Measurements from ENCODE around the gene FYCO1. TPM values are rescaled to one million over a fixed set of nuclear protein-coding genes. Genes with fewer than 3 reads are reported as not detected.

The FYCO1 gene
- total RNA-seq, 2 experiments from 2014 or later: 8.2 to 10.6 TPM

DNA sequence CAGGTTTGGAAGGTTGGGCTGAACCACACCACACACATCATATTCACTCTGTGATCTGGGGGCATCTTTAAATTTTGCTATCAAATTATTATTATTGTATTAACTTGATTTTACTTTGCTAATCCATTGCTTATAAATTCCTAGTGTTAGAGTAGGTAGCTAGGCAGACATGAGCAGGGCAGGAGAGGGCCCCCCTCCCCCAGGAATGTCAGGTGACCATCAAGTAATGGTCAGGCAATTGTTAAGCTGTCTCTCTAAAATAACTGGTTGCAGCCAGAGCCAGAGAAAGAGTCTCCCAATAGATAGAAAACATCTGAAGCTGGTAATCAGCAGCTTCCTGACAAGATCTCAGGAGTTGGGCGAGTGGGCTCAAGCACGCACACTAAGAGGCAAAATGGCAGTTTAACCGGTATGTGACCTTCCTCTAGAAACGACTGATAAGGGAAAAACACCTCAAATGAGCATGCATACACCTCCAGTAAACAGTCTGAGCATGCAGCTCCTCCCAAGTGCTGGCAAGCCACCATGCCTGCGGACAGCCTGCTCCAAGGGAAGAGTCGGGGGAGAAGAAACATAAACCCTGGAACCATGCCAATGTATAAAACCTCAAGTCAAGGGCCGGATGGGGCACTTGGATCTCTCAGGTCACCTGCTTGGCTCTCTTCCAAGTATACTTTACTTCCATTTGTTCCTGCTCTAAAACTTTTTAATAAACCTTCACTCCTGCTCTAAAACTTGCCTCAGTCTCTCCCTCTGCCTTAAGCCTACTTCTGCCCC is 55.4 kb downstream of the FYCO1 start:
- POLR2A ChIA-PET: no interaction called here
- Mint-ChIP-seq H3K4me3 (no peak overlapping the region), H3K4me1 (peaks cover 32% of the 10 kb centered on the region)

DNA sequence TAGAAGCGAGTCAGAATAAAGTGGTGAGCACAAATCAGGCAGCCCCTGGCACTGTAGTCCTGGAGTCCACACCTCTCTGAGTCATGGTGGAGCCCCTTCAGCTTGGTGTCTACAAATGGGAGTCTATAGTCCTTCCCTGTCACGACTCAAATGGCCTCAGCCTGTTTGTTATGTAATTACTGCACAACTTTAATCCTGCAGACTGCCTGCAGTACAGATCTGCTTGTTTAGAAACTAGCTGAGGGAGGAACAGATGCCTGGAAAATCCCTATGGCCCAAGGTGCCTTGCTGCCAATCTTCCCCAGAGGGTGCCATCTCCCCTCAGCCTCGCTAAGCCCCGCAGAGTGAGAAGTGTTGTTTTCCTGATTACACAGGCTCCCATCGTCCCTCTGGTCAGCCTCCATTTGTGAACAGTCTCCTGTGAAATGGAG is 56.3 kb downstream of the FYCO1 start:
- H3K4me1 Mint-ChIP-seq: peaks cover 29% of the 10 kb centered on the region
- POLR2A ChIA-PET: interaction anchor here (1.1 kb wide), 1 partner anchor 136 kb away, joined by 4 read pairs; no protein-coding TSS in a partner anchor

More for the DNA sequence above, 55.4 kb downstream of the FYCO1 start:
- DNase-seq (no peak), ATAC-seq (no peak)
- CTCF ChIA-PET: interaction anchor here (0.6 to 14.6 kb wide), 15 partner anchors 11 to 438 kb away, joined by 3 to 269 read pairs (median 6); partner anchors contain the start of gene LZTFL1
- intact Hi-C loops (cut with DNase I, micrococcal nuclease): loop anchor here in 1 of 2 experiments (5.0 kb wide), 1 partner anchor 37 kb away; no protein-coding TSS in a partner anchor
- Mint-ChIP-seq H3K36me3 (ENCODE audit: low read depth) (peaks cover 32% of the 10 kb centered on the region), H3K27me3 (peaks cover 18% of the 10 kb centered on the region), H3K27ac (no peak overlapping the region), H3K9me3 (ENCODE audit: low read depth) (peaks cover 5% of the 10 kb centered on the region)

DNA sequence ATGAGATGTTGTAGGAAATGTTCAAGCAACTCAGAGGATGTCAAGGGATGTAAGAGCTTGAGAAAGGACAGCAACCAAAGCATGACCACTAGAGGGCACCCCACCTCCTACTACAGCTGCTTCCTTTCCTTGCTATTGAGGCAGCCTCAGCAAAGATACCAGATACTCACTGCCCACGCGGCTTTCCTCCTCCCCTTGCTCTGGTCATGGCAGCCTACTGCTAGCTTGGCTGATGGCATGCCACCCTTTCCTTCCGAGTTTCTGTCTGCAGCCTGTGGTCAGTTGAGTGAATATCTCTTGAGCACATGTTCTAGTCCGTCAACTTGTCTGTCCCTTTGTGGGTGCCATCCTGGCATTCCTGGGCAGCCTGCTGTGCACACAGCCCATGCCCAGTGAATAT is 56.8 kb downstream of the FYCO1 start:
- peak; percentile 66 for ATAC-seq
- Mint-ChIP-seq H3K4me1 (peaks cover 27% of the 10 kb centered on the region), H3K36me3 (ENCODE audit: low read depth) (peaks cover 34% of the 10 kb centered on the region), H3K9me3 (ENCODE audit: low read depth) (peaks cover 5% of the 10 kb centered on the region), H3K27ac (no peak overlapping the region), H3K27me3 (peaks cover 15% of the 10 kb centered on the region), H3K4me3 (no peak overlapping the region)
- DNase-seq: peak; percentile 92
- intact Hi-C loops (cut with DNase I, micrococcal nuclease): loop anchor here (1.0 to 2.0 kb wide), 3 partner anchors 140 to 440 kb away; no protein-coding TSS in a partner anchor
- ChIA-PET POLR2A (interaction anchor here (1.1 kb wide), 1 partner anchor 137 kb away, joined by 4 read pairs; no protein-coding TSS in a partner anchor), CTCF (interaction anchor here (0.6 to 14.6 kb wide), 36 partner anchors 9 to 439 kb away, joined by 3 to 269 read pairs (median 4); partner anchors contain the start of gene LZTFL1)

More for the DNA sequence above, 56.3 kb downstream of the FYCO1 start:
- Mint-ChIP-seq H3K27me3 (peaks cover 15% of the 10 kb centered on the region), H3K4me3 (no peak overlapping the region), H3K27ac (no peak overlapping the region), H3K9me3 (ENCODE audit: low read depth) (peaks cover 5% of the 10 kb centered on the region), H3K36me3 (ENCODE audit: low read depth) (peaks cover 29% of the 10 kb centered on the region)
- CTCF ChIA-PET: interaction anchor here (0.8 to 14.6 kb wide), 32 partner anchors 8 to 439 kb away, joined by 3 to 269 read pairs (median 4); partner anchors contain the start of gene LZTFL1
- ATAC-seq (peak; percentile 14), DNase-seq (no peak)
- intact Hi-C loops (cut with DNase I, micrococcal nuclease): loop anchor here (2.0 kb wide), 2 partner anchors 433 to 439 kb away; no protein-coding TSS in a partner anchor

DNA sequence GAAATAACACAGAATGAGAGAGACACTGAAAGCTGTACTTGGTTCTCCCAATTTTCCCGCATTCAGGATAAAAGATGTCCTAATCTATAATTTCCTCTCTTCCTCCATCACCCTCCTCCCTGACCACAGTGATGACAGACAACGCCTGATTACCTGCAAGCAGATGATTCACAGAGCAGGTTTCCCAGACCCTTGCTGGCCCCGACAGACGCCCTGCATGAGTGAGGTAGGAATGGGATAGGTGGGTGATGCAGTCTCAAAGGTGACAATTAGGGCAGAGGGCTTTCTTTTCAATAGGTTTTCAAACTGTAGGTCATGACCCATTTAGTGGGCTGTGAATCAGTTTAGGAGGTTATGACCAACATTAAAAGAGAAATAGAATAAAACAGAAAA is 57.6 kb downstream of the FYCO1 start:
- ATAC-seq (no peak), DNase-seq (no peak)
- H3K27me3 Mint-ChIP-seq: peaks cover 15% of the 10 kb centered on the region
- CTCF ChIA-PET: interaction anchor here (0.6 to 14.6 kb wide), 26 partner anchors 9 to 440 kb away, joined by 3 to 269 read pairs (median 5); partner anchors contain the start of gene CCR5
- peaks cover 5% of the 10 kb centered on the region for H3K9me3 Mint-ChIP-seq (ENCODE audit: low read depth)
- H3K36me3 Mint-ChIP-seq (ENCODE audit: low read depth): peaks cover 41% of the 10 kb centered on the region
- no peak overlapping the region for H3K27ac Mint-ChIP-seq
- peaks cover 18% of the 10 kb centered on the region for H3K4me1 Mint-ChIP-seq
- POLR2A ChIA-PET: no interaction called here
- intact Hi-C loops (cut with DNase I, micrococcal nuclease): loop anchor here (1.0 to 2.0 kb wide), 3 partner anchors 141 to 441 kb away; no protein-coding TSS in a partner anchor
- no peak overlapping the region for H3K4me3 Mint-ChIP-seq

DNA sequence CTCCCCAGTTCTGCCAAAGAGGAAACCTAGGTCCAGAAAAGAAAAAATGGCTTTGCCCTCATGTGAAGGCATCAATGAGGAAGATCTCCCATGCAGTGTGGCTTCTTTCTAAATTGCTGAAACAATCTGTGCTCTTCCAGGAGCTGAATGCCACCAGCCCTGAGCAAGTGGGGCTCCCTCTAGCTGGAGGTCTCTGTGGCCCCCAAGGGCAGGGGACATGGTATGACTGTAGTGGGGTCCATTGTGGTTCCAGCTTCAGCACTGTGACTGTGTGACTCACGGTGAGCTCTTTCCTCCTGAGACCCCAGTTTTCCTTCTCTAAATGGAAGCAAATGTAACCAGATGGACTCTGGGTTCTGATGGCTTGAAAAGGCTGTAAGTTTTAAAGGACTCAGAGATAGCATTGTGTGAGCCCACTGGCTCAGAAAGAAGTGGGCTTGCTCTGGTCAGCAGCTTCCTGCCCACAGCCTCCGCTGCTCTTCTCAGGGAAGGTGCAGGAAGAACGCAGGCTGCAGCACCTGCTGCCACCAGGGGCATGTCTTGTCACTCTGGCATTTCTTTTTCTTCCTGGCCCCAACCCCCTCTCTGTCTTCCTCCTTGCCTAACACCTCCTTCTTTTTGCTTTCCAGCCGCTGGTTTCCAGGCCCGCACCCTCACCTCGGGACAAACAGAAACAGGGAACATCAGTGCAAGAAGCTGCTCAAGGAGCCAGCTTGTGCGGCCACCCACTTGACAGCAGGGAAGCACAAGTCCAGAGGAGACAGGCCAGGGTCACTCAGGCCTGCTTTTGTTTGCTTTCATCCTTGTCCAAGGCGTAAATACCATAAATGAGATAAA is 58.2 kb downstream of the FYCO1 start:
- Mint-ChIP-seq H3K9me3 (ENCODE audit: low read depth) (peaks cover 5% of the 10 kb centered on the region), H3K27ac (no peak overlapping the region), H3K4me3 (no peak overlapping the region), H3K4me1 (peaks cover 12% of the 10 kb centered on the region), H3K27me3 (peaks cover 15% of the 10 kb centered on the region), H3K36me3 (ENCODE audit: low read depth) (peaks cover 41% of the 10 kb centered on the region)
- DNase-seq: no peak
- ChIA-PET POLR2A (no interaction called here), CTCF (interaction anchor here (0.6 to 14.6 kb wide), 16 partner anchors 8 to 449 kb away, joined by 3 to 269 read pairs (median 4); partner anchors contain the start of gene CCR5)
- intact Hi-C loops (cut with DNase I, micrococcal nuclease): loop anchor here (1.0 to 2.0 kb wide), 3 partner anchors 142 to 441 kb away; no protein-coding TSS in a partner anchor
- ATAC-seq: no peak

DNA sequence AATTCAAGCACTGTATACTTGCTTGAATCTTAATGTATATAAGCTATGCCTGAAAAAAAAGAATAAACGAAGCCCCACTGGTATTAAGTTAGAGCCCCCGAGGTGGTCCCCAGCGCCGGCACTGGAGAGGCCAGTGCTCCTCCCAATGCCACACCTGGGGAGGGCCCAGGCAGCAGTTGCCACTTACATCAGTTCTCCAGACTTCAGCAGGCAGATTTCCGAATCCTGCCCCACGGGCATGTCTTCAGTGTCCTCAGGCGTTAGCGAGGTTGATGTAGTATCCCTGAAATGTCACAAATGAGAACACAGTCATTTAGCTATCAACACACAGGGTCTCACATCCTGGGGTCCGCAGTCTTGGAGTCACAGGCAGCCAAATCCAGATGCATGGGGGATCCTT is 59.4 kb downstream of the FYCO1 start:
- Mint-ChIP-seq H3K27ac (no peak overlapping the region), H3K4me3 (no peak overlapping the region), H3K9me3 (ENCODE audit: low read depth) (peaks cover 5% of the 10 kb centered on the region), H3K36me3 (ENCODE audit: low read depth) (peaks cover 43% of the 10 kb centered on the region), H3K27me3 (peaks cover 13% of the 10 kb centered on the region), H3K4me1 (peaks cover 8% of the 10 kb centered on the region)
- CTCF ChIA-PET: interaction anchor here (0.7 to 14.6 kb wide), 3 partner anchors 16 to 142 kb away, joined by 3 to 269 read pairs (median 3); no protein-coding TSS in a partner anchor
- POLR2A ChIA-PET: no interaction called here
- intact Hi-C loops (cut with DNase I, micrococcal nuclease): no loop called here
- no peak for ATAC-seq
- DNase-seq: no peak

DNA sequence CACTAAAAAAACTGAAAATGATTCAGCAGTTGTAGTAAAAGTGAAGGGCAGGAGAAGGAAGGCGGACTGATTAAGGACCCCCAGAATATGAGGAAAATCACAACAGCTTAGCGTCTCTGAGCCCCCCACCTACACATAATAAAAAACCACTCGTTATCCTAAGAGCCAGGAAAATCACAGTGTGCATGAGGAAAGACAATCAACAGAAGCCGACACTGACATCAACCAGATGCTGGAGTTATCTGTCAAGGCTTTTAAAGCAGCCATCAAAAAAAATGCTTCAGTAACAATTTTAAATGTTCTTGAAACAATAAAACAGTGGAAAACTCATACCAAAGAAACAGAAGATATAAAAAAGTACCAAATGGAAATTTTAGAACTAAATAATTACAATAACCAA is 62.0 kb downstream of the FYCO1 start:
- H3K4me3 Mint-ChIP-seq: no peak overlapping the region
- H3K36me3 Mint-ChIP-seq (ENCODE audit: low read depth): peaks cover 50% of the 10 kb centered on the region
- H3K9me3 Mint-ChIP-seq (ENCODE audit: low read depth): no peaks in the 10 kb centered on the region
- ATAC-seq: no peak
- intact Hi-C loops (cut with DNase I, micrococcal nuclease): no loop called here
- DNase-seq: no peak
- H3K27ac Mint-ChIP-seq: no peak overlapping the region
- H3K27me3 Mint-ChIP-seq: no peaks in the 10 kb centered on the region
- ChIA-PET CTCF (interaction anchor here (1.0 to 5.4 kb wide), 3 partner anchors 12 to 144 kb away, joined by 3 to 35 read pairs (median 12); no protein-coding TSS in a partner anchor), POLR2A (interaction anchor here (0.7 kb wide), 1 partner anchor 84 kb away, joined by 3 read pairs; no protein-coding TSS in a partner anchor)
- H3K4me1 Mint-ChIP-seq: no peaks in the 10 kb centered on the region

DNA sequence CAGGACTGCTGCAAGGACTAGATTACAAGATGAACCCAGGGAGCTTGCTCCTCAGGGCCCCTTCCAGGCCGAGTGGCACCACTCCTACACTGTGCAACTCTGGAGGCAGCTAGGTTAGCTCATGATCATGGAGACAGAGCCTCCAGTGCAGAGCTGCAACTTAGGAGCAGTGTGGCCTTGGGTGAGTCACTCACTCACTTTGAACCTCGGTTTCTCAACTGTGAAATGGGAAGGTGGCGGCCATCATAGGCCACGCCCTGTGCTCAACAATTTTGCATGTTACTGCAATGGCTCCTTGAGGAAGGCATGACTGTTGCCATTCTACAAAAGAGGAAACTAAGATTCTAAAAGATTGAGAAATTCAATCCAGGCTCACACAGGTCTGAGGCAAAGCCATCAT is 63.5 kb downstream of the FYCO1 start:
- peaks cover 53% of the 10 kb centered on the region for H3K36me3 Mint-ChIP-seq (ENCODE audit: low read depth)

DNA sequence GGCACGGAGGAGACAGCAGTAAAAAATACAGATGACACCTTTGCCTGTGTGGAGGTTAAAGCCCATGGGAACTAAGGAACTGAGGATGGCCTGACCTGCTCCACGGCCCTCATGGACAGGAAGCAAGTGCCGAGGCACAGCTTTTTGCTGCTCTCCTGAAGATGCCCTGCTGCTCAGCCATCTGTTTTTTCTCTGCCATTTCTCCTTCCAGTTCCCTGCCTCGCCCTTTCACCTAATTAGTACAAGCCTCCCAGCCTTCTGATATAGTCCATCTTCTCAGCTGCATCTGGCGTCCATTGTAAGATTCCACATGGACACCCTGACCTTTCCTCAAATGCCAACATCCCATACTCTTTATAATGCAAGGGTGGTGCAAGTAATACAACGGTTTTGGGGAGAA is 64.1 kb downstream of the FYCO1 start:
- intact Hi-C loops (cut with DNase I, micrococcal nuclease): no loop called here
- H3K4me3 Mint-ChIP-seq: no peak overlapping the region
- ChIA-PET CTCF (interaction anchor here (0.5 to 5.4 kb wide), 7 partner anchors 23 to 808 kb away, joined by 3 to 50 read pairs (median 3); no protein-coding TSS in a partner anchor), POLR2A (no interaction called here)
- DNase-seq (no peak), ATAC-seq (no peak)
- no peak overlapping the region for H3K27ac Mint-ChIP-seq
- H3K36me3 Mint-ChIP-seq (ENCODE audit: low read depth): peaks cover 57% of the 10 kb centered on the region
- H3K27me3 Mint-ChIP-seq: no peaks in the 10 kb centered on the region
- no peaks in the 10 kb centered on the region for H3K4me1 Mint-ChIP-seq
- no peaks in the 10 kb centered on the region for H3K9me3 Mint-ChIP-seq (ENCODE audit: low read depth)

More for the DNA sequence above, 63.5 kb downstream of the FYCO1 start:
- ATAC-seq: peak; percentile 15
- H3K9me3 Mint-ChIP-seq (ENCODE audit: low read depth): no peaks in the 10 kb centered on the region
- no peaks in the 10 kb centered on the region for H3K27me3 Mint-ChIP-seq
- DNase-seq: no peak
- H3K4me1 Mint-ChIP-seq: no peaks in the 10 kb centered on the region
- intact Hi-C loops (cut with DNase I, micrococcal nuclease): no loop called here
- ChIA-PET CTCF (interaction anchor here (0.6 to 5.4 kb wide), 5 partner anchors 22 to 808 kb away, joined by 3 to 50 read pairs (median 3); no protein-coding TSS in a partner anchor), POLR2A (no interaction called here)
- no peak overlapping the region for H3K27ac Mint-ChIP-seq
- no peak overlapping the region for H3K4me3 Mint-ChIP-seq

DNA sequence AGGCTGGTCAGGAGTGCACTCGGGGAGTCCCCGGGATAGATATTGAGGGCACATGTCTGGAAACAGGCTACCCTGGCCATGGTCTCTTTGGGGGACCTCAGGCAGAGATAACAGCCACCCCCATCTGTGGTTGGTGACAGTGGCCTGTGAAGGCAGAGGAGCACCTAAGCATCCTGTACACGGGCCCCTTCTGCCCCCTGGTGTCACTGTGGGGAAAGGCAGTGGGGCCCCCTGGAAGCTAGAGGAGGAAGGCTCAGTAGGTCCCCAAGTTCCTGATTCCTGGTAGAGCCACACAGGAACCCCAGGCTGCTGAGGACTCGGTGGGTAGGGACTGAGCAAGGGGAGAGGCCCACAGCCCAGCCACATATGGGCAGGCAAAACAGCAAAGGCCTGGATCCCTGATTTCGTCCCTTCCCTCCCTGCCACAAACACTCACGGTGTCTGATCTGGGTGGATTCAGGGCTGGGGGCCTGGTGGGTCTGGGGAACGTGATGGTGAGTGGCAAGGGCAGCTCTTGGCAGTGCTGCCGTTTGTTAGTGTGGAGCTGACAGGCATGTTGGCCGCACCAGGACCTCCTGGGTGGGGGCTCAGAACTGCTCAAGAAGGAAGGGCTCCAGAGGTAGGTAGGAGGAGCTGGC is 66.5 kb downstream of the FYCO1 start:
- no peaks in the 10 kb centered on the region for H3K27me3 Mint-ChIP-seq
- H3K4me3 Mint-ChIP-seq: no peak overlapping the region
- no peaks in the 10 kb centered on the region for H3K9me3 Mint-ChIP-seq (ENCODE audit: low read depth)
- CTCF ChIA-PET: interaction anchor here (0.5 to 5.4 kb wide), 24 partner anchors 8 to 1699 kb away, joined by 3 to 50 read pairs (median 4); partner anchors contain the start of gene CCR9
- no peaks in the 10 kb centered on the region for H3K4me1 Mint-ChIP-seq
- no peak overlapping the region for H3K27ac Mint-ChIP-seq
- intact Hi-C loops (cut with DNase I, micrococcal nuclease): loop anchor here (1.0 to 10.0 kb wide), 5 partner anchors 168 to 892 kb away; partner anchors contain the start of gene LIMD1 (in 1 of the 2)
- peaks cover 55% of the 10 kb centered on the region for H3K36me3 Mint-ChIP-seq (ENCODE audit: low read depth)
- DNase-seq: peak; percentile 82
- POLR2A ChIA-PET: no interaction called here
- ATAC-seq: peak; percentile 95
